ENCODE data around the gene WNT3A.

The WNT3A gene

DNA sequence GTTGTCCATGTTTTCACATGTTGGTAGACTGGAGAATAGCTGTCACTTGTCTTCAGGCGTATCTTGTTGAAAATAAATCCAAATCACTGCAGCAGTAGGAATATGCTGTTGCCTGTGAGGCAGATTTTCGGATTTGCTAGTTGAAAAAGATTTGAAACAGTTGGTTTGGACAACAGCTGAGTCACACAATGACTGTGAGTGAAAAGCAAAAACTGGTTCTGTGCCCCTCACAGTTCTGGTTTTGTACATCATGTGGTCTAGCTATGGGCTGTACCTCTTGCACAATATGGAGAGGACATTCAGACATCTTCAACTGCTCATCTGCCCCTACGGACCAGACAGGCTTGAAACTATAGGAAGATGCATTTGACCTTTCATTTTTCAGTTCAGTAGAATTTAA, 77.5 kb downstream of the WNT3A start:
- FAIRE-seq (no peak), DNase-seq (ENCODE audit: low spot score) (peak; percentile 26)

DNA sequence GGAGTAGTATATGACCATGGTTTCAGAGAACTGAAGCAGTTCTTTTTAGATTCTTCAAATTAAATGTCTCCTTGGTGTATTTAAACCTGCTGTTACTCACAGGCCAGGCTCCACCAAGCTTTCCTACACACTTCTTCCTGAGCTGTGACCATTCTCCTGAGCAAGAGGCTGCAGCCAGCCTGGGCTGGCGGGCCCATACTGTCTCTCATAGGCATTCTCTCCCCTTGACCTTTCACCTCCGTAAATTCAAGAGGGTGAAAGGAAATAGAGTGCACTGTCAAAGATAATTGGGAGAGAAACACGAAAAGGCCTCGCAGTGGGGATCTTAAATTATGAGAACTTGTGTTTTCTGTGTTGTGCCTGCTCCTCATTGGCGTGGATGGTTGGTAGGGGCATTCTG, 78.0 kb downstream of the WNT3A start:
- DNase-seq (ENCODE audit: low spot score) (no peak), FAIRE-seq (no peak)

DNA sequence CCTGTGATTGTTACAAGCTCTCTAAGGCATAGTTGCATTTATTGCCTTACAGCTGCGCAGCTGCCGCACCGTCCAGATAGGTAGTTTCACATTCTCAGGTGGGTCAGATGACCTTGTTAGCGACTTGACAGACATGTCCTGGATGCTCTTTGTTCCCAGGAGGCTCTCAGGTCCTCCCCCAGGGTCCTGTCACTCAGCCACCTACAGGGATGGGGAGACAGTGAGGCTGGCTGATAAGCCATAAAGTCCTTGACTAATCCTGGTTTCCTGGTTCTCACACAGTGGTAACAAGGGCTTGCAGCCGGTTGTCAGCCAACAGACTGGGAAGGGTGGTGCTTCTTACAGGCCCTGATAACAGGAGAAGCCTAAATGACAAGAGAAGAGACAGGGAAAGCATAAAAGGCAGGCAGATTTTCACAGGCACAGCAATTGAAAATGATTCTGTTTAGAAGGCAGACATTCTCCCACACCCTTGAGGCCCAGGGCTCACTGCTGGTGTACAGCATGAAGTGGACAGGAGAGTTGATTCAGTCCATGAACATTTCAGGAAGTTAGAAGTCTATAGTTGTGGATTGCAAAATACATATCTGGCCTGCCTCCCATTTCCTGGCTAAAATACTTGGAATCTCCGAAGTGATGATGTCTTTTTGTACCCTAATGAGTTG, 78.6 kb downstream of the WNT3A start:
- DNase-seq (ENCODE audit: low spot score) (peak; percentile 54), FAIRE-seq (no peak)

DNA sequence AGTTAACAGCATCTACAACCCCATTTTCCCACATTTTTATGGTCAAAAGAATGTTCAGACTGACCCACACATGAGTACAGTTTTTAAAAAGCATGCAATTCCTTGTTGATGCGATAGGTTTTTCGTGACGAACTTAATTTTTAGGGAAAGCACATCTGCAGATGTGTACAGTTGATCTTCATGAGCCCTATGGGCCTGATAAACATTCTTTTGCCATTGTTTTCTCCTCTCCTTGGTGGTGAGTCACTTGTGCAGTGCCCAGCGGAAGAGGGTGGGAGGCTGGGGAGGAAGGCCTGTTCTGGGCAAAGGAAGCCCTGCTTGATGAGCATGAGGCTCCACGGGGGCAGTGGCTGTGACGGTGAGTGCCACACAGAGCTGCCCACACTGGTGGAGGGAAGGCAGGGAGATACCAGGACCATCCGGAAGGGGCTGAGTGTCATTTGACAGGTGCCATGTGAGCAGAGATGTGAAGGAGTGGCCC, 81.0 kb downstream of the WNT3A start:
- peak; percentile 78 for DNase-seq (ENCODE audit: low spot score)
- peak; percentile 80 for FAIRE-seq

DNA sequence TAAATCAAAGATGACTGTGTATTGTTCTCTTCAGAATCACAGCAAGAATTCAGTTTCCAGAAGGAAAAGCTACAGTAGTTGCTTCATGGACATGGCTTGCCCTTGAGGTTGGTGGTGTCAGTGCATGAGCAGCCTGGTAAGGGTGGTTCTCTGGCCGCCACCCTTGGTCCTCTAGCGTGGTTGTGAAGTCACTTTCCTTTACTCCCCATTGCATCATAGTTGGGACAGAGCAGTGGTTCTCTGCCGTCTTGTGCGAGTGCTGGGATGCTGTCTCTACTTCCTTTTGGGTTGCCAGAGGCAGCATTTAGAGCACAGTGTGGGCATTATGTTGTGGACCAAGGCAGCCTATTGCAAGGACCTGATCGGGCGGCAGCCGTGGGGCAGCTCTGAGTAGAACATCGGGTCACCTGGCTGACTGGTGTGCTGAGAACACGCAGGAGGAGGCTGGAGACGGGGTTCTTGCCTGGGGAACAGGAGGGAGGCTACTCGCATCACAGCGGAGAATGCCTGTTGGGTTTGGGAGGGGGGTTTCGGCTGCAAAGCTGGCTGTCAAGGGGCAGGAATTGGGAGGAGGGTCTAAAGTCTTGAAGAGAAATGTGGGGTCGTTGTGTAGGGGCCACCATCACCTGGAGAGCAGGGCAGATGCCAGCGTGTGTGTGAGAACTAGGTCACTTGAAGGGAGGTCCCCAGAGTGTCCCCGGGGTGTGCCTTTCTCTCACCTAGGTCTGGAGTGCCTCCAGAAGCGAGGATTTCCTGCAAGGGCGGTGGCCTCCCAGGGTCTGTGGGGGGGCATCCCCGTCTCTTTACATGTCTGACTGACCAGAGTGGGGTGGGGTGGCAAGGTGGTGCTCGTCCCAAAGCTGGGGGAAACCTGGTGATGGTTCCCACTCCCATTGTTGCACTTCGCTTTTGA, 82.0 kb downstream of the WNT3A start:
- FAIRE-seq (no peak), DNase-seq (ENCODE audit: low spot score) (no peak)

DNA sequence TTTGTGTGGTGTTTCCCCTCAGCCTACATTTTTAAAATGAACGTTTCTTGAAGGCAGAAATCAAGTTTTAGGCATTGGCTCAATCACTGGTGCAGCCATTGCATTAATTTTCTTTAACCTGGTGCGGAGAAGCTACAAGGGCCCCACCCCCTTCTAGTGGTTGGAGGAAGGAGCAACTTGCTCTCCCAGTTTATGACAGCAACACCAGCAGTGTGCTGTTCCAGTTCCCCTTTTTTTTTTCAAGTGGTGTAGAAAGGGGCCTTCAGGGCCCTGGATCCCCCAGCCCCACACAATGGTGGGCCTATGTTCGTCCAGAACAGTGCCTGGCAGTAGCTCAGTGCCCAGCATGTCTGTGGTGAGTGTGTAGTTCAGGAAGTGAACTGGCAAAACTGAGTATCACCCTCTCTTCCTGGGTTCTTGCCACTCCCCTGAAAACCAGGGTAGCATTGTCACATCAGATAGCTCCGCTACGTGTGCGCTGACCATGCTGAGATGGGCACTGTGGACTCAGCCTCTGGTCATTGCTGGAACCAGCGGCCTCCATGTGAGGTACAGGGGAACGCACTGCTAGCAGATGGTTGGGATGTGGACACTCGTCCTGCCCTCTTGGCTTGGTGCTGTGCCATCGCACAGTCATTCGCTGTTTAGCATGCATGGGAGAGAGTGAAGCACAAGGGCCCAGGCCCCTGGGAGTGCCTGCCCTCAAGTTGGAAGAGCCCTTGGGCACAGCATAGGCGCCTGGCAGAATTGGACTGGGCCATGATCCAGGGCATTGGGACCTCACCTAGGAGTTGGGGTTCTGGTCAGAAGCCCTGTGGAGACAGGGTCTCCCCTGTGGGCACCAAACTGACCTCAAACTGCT, 83.0 kb downstream of the WNT3A start:
- DNase-seq (ENCODE audit: low spot score), result no peak
- FAIRE-seq, result no peak

DNA sequence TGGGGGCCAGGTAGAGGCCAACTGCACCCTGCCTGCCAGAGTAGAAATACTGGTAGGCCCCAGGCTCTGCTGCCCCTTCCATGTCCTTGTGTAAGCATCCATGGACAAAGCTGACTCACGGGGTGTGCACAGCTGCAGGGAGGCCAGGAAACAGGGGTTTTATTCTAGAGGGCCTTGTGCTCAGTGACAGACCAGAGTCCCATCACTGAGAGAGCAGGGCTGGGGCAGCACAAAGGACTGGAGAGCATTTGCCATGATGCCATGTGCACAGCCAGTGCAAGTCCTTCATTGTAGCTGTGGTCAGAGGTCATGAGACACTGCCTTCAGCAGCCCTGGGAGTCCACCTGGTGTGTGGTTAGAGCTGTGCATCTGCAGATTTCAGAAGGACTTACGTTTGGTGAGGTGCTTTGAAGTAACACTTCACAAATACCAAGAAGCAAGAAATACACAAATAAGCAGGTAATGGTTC, 83.8 kb downstream of the WNT3A start:
- no peak for FAIRE-seq

DNA sequence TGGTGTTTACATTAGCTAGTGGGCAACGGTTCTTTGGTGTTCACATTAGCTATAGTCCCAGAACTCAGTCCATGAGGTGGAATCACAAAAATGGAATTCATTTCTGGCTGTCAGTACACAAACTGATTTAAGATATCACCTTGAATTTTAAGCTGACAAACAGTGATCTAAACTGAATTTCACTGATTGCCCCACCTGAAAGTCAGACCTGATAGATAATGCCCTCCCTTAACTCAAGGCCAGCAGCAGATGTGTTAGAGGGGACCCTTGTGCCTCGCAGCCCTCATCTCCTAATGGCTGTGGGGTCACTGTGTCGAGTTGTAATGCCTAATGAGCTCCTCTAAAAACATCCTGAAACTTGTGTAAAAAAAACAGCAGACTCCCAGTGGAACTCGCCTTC, 84.3 kb downstream of the WNT3A start:
- no peak for FAIRE-seq
- DNase-seq (ENCODE audit: low spot score), result no peak

More for the DNA sequence above, 83.8 kb downstream of the WNT3A start:
- DNase-seq (ENCODE audit: low spot score), result no peak

DNA sequence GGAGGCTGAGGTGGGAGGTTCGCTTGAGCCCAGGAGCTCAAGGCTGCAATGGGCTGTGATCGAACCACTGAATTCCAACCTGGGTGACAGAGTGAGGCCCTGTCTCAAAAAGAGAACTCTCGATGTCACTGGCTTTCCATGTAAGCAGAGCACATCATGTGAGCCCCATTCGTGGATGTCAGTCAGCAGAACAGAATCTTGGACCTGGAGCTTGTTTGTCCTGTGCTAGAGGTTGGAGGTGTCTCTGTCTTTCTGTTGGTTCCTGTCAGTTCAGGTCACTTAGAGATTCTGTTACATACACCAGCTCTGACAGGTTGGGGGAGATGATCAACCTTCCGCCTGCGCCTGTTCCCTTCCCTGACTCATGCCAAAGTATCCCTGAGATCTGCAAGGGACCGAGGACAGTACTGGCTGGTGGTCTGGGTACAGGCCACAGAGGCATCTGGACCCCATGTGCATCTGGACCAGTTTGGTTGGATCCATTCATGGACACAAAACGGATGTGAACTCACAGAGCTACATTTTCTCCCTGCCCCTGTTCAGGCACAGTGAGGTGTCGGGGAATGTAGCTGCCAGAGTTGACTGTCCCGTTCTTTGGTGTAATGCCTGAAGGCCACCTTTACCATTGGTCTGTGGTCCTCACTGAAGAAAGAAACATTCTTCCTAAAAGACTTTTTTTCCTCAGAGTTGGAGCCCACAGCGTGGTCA, 85.7 kb downstream of the WNT3A start:
- DNase-seq (ENCODE audit: low spot score), result no peak
- no peak for FAIRE-seq

DNA sequence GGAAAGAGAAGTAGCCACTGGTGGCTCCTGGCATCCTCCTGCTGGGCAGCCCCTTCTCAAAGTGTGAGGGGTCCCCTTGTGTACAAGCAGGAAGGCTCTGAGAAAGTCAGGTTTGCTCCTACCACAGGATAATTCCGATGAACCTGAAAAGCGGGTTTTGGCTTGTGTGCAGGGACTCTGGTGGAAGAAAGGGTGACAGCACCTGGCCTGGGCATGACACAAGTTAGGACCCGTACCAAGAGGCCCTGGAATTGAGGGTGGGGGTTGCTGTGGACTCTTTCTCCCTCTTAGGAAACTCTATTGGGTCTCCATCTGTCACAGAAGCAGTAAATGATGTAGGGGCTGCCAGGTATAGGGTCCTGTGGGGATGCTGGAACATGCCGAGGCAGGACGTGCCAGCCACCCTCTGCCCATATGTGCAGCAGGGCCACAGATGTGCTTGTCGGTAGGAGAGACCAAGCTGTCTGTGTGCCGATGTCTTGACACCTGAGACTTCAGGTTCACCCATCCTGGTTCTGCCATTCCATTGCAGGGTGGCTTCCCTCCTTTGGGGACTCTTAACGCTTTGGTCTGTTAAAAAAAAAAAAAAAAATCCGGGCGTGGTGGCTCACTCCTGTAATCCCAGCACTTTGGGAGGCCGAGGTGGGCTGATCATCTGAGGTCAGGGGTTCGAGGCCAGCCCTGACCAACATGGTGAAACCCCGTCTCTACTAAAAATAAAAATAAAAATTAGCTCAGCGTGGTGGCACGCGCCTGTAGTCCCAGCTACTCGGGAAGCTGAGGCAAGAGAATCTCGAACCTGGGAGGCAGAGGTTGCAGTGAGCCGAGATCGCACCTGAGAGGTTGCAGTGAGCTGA, 86.5 kb downstream of the WNT3A start:
- no peak for DNase-seq (ENCODE audit: low spot score)

DNA sequence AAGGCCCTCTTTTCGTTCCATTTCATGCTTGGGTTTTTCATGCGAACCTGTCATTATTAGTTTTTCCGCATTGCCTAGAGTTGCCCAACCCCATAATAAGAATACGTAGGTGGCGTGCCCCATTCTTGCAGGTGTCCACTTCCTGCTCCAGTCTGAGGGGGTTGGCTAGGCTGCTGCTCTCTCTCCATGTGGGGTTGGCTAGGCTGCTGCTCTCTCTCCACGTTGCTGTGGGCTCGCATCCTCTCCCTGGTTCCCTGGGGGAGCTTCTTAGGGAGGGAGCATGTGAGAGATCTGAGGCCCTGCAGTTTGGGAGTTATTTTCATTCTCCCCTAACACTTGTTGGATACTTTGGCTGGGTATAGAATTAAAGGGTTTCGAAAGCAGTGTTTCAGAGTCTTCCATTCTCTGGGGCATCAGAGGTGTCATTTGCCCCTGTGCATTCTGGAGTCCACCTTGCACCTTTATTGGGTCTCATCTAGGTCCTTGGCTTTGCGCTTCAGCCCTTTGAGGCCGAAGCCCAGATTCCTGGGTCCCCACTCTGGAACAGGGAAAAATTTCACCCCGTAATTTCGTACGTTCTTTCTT, 87.7 kb downstream of the WNT3A start:
- no peak for DNase-seq (ENCODE audit: low spot score)
- FAIRE-seq, result no peak

More for the DNA sequence above, 86.5 kb downstream of the WNT3A start:
- no peak for FAIRE-seq

DNA sequence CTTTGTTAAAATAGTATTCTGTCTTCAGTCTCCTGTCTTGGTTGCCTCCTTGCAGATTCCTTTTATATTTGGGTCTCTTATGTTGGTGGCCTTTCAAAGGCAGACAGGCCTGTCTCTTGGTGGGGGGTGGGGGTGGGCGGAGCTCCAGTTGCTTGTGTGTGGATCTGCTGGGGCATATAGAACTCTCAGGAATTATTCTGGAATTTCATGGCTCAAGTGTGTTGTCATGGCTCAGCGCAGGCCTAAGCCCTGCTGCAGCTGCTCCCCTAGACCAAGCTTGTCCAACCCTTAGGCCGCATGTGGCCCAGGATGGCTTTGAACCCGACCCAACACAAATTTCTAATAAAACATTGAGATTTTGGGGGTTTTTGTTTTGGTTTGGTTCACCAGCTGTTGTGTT, 88.4 kb downstream of the WNT3A start:
- FAIRE-seq, result no peak
- DNase-seq (ENCODE audit: low spot score), result no peak

DNA sequence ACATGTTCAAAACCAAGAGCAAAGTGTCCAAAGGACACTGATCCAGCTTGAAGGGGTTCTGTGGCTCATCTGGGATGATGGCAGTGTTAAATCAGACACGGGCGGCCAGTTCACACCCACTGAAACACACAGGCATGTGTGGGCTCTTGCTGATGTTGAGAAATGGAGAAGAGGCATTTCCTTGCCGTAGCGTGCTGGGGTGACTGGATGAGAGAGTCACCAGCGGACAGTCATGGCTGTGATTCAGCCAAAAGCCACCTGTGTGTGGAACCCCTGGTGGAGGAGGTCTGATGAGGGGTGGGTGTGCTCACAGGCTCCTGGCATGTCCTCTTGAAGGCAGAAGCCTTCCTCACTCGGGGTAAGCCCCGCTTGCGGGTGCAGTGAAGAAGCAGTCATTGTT, 89.1 kb downstream of the WNT3A start:
- DNase-seq (ENCODE audit: low spot score), result no peak
- no peak for FAIRE-seq

DNA sequence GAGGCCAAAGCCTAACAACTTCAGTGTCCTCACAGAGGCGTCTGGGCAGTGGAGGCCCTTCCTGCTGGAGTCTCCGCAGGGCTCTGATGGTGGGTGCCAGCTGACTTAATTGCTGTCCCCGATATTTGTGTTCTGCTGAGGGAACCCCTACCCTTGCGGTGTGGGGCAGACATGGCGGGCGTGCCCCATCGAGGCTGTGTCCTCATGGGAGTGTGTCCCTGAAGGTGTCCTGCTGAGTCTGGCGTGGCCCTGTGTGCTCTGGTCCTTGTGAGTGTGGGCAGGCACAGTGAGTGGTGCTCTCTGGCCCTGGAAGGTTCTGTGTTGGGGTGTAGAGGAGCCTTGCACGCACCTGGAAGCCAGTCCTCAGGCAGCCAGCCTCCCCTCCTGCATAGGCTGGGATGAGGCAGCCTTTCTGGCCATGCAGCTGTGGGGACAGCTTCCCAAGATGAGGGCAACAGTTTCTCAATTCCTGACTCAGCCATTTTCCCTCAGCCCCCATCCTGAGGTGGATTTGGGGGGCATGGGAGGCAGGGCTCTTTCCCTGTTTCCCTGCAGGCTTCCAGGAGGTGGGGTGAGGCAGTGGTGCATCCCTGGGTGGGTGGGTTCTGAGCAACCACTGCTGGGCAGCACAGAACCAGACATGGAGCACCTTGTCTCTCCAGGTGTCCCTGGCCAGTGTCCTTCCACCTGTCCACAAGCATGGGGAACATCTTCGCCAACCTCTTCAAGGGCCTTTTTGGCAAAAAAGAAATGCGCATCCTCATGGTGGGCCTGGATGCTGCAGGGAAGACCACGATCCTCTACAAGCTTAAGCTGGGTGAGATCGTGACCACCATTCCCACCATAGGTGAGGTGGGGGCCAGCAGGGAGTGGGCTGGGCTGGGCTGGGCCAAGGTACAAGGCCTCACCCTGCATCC, 89.9 kb downstream of the WNT3A start:
- FAIRE-seq, result no peak
- DNase-seq (ENCODE audit: low spot score), result no peak

DNA sequence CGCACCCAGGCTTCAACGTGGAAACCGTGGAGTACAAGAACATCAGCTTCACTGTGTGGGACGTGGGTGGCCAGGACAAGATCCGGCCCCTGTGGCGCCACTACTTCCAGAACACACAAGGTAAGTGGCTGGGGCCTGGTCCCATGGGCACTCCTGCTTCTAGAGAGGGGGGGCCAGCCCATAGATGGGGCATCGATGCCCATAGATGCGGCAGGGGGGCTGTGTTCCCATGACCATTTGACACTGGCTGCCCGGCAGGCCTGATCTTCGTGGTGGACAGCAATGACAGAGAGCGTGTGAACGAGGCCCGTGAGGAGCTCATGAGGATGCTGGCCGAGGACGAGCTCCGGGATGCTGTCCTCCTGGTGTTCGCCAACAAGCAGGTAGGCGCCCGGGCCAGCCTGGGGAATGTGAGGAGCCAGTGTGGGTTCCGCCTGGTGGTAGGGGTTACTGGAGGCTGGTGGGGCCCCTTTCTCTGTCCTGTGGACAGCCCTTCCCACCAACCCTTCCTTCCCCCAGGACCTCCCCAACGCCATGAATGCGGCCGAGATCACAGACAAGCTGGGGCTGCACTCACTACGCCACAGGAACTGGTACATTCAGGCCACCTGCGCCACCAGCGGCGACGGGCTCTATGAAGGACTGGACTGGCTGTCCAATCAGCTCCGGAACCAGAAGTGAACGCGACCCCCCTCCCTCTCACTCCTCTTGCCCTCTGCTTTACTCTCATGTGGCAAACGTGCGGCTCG, 90.7 kb downstream of the WNT3A start:
- FAIRE-seq (no peak), DNase-seq (ENCODE audit: low spot score) (no peak)

DNA sequence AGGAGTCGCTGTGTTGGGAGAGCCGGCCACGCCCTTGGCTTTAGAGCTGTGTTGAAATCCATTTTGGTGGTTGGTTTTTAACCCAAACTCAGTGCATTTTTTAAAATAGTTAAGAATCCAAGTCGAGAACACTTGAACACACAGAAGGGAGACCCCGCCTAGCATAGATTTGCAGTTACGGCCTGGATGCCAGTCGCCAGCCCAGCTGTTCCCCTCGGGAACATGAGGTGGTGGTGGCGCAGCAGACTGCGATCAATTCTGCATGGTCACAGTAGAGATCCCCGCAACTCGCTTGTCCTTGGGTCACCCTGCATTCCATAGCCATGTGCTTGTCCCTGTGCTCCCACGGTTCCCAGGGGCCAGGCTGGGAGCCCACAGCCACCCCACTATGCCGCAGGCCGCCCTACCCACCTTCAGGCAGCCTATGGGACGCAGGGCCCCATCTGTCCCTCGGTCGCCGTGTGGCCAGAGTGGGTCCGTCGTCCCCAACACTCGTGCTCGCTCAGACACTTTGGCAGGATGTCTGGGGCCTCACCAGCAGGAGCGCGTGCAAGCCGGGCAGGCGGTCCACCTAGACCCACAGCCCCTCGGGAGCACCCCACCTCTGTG, 91.6 kb downstream of the WNT3A start:
- no peak for DNase-seq (ENCODE audit: low spot score)
- FAIRE-seq, result no peak

DNA sequence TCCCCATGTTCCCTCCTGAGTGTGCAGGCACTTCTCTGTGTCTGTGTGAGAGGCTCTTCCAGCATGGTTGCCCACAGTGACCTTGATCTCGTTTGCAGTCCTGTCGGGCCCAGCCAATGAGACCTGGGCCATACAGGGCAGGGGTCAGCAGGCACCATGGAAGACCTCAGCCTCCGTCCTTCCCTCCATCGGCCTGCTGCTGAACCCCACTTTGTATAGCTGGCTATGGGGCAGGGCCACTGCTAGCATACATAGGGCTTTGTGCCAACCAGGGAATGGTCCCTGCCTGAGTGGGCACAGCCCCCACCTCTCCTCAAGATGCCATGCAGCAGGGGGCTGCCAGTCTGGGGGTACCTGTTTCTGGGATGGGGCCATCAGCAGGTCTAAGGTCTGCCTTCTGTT, 92.5 kb downstream of the WNT3A start:
- FAIRE-seq, result no peak
- DNase-seq (ENCODE audit: low spot score), result no peak
